ENCODE measurements around the gene ANKS1B. TPM values are rescaled to one million over a fixed set of nuclear protein-coding genes. Genes with fewer than 3 reads are reported as not detected.
A peak's percentile ranks its signal among the peaks of the same experiment; 100 is the strongest.

The ANKS1B gene
- total RNA-seq, 1 experiment from 2014 or later: 5.8 TPM

GRCh38 chr12:98744680-98745079 lies 1240.1 kb downstream of the ANKS1B start (continued):
- TF ChIP-seq, protein P1, sequence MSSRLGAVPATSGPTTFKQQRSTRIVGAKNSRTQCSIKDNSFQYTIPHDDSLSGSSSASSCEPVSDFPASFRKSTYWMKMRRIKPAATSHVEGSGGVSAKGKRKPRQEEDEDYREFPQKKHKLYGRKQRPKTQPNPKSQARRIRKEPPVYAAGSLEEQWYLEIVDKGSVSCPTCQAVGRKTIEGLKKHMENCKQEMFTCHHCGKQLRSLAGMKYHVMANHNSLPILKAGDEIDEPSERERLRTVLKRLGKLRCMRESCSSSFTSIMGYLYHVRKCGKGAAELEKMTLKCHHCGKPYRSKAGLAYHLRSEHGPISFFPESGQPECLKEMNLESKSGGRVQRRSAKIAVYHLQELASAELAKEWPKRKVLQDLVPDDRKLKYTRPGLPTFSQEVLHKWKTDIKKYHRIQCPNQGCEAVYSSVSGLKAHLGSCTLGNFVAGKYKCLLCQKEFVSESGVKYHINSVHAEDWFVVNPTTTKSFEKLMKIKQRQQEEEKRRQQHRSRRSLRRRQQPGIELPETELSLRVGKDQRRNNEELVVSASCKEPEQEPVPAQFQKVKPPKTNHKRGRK (CRISPR knock-in tag; IDR thresholded peaks at IDR 0.05; ENCODE audit: borderline replicate concordance): no peak
- TF ChIP-seq ZNF423 (CRISPR knock-in tag; IDR thresholded peaks at IDR 0.05): no peak

GRCh38 chr12:98743362-98743953 lies 1241.3 kb downstream of the ANKS1B start:
- POLR2A ChIA-PET: no interaction called here
- Mint-ChIP-seq H3K27ac (no peak overlapping the region), H3K4me1 (peaks cover 29% of the 10 kb centered on the region), H3K9me3 (no peaks in the 10 kb centered on the region), H3K4me3 (no peak overlapping the region), H3K27me3 (ENCODE audit: low read depth) (peaks cover 47% of the 10 kb centered on the region), H3K36me3 (no peaks in the 10 kb centered on the region)
- CTCF ChIA-PET: interaction anchor here (0.6 to 1.3 kb wide), 17 partner anchors 9 to 255 kb away, joined by 3 to 9 read pairs (median 3); no protein-coding TSS in a partner anchor
- DNase-seq (ENCODE audit: low spot score): peak; percentile 62
- ATAC-seq: peak; percentile 50
- no peak for TF ChIP-seq ZNF232 (CRISPR knock-in tag; IDR thresholded peaks at IDR 0.05)
- TF ChIP-seq, protein P2, sequence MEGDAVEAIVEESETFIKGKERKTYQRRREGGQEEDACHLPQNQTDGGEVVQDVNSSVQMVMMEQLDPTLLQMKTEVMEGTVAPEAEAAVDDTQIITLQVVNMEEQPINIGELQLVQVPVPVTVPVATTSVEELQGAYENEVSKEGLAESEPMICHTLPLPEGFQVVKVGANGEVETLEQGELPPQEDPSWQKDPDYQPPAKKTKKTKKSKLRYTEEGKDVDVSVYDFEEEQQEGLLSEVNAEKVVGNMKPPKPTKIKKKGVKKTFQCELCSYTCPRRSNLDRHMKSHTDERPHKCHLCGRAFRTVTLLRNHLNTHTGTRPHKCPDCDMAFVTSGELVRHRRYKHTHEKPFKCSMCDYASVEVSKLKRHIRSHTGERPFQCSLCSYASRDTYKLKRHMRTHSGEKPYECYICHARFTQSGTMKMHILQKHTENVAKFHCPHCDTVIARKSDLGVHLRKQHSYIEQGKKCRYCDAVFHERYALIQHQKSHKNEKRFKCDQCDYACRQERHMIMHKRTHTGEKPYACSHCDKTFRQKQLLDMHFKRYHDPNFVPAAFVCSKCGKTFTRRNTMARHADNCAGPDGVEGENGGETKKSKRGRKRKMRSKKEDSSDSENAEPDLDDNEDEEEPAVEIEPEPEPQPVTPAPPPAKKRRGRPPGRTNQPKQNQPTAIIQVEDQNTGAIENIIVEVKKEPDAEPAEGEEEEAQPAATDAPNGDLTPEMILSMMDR (IDR thresholded peaks at IDR 0.05): peak; percentile 47

DNA sequence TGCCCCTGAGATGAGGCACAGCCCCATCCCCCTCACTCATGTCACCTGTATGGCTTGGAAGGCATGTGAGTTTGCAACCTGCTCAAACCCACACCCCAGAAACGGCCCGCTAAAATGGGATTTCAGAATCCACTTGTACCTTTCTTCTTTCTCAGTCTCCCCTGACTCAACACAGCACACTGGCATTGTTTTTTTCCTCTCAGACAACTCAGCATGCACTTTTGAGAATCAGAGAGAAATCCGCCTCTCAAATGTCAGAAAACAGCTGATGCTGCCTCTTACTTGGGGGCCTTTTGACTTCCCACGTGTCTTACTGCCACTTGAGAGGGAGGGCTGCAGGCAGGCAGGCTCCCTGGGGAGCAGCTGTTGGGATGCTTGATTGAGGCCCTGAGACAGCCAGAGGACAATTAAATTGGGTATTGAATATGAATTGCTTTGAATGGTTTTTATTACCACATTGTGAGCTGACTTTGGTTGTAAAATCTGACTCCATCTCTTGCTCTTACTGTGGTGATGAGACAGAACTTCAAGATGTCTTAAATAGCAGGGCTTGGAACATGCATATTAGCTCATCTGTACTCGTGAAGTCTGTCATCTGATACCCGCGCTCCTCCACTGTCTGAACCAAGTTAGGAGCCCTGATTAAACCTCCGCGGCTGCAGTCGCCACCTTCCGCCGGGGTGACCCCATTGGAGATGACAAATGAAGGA lies 1243.0 kb downstream of the ANKS1B start:
- Mint-ChIP-seq H3K36me3 (no peaks in the 10 kb centered on the region), H3K4me1 (peaks cover 29% of the 10 kb centered on the region), H3K27ac (no peak overlapping the region), H3K9me3 (no peaks in the 10 kb centered on the region), H3K27me3 (ENCODE audit: low read depth) (peaks cover 37% of the 10 kb centered on the region), H3K4me3 (no peak overlapping the region)
- ChIA-PET POLR2A (interaction anchor here (0.6 kb wide), 1 partner anchor 1275 kb away, joined by 5 read pairs; no protein-coding TSS in a partner anchor), CTCF (interaction anchor here (0.6 to 1.9 kb wide), 9 partner anchors 8 to 267 kb away, joined by 3 to 15 read pairs (median 3); no protein-coding TSS in a partner anchor)
- DNase-seq (ENCODE audit: low spot score) (no peak), ATAC-seq (peak; percentile 50)
- TF ChIP-seq FOXJ3 (CRISPR knock-in tag; IDR thresholded peaks at IDR 0.05; ENCODE audit: borderline replicate concordance) (no peak), CREM (CRISPR knock-in tag; IDR thresholded peaks at IDR 0.05) (0 out of 2 replicates have a peak, but pooled peaks have one; percentile 38), ZNF138 (CRISPR knock-in tag; conservative IDR thresholded peaks at IDR 0.05) (no peak)
- TF ChIP-seq, protein P3, sequence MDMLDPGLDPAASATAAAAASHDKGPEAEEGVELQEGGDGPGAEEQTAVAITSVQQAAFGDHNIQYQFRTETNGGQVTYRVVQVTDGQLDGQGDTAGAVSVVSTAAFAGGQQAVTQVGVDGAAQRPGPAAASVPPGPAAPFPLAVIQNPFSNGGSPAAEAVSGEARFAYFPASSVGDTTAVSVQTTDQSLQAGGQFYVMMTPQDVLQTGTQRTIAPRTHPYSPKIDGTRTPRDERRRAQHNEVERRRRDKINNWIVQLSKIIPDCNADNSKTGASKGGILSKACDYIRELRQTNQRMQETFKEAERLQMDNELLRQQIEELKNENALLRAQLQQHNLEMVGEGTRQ (CRISPR knock-in tag; IDR thresholded peaks at IDR 0.05): 0 out of 2 replicates have a peak, but pooled peaks have one; percentile 8

- H3K27ac Mint-ChIP-seq: no peak overlapping the region
- no peak for ATAC-seq
- CTCF ChIA-PET: interaction anchor here (0.8 to 1.9 kb wide), 2 partner anchors 9 to 257 kb away, joined by 3 to 15 read pairs; no protein-coding TSS in a partner anchor
Observed at GRCh38 chr12:98741196-98741555, 1243.6 kb downstream of the ANKS1B start.

More at GRCh38 chr12:98741196-98741555, 1243.6 kb downstream of the ANKS1B start:
- POLR2A ChIA-PET: no interaction called here
- no peaks in the 10 kb centered on the region for H3K36me3 Mint-ChIP-seq
- DNase-seq (ENCODE audit: low spot score): no peak
- H3K4me3 Mint-ChIP-seq: no peak overlapping the region
- H3K9me3 Mint-ChIP-seq: no peaks in the 10 kb centered on the region
- peaks cover 32% of the 10 kb centered on the region for H3K27me3 Mint-ChIP-seq (ENCODE audit: low read depth)
- peaks cover 27% of the 10 kb centered on the region for H3K4me1 Mint-ChIP-seq
- TF ChIP-seq OVOL2 (CRISPR knock-in tag; IDR thresholded peaks at IDR 0.05; ENCODE audit: borderline replicate concordance) (no peak), ZNF219 (CRISPR knock-in tag; IDR thresholded peaks at IDR 0.05; ENCODE audit: borderline replicate concordance) (no peak), ATF1 (CRISPR knock-in tag; IDR thresholded peaks at IDR 0.05) (no peak), TEAD1 (CRISPR knock-in tag; IDR thresholded peaks at IDR 0.05) (no peak), JUN (CRISPR knock-in tag; IDR thresholded peaks at IDR 0.05) (no peak), E2F1 (CRISPR knock-in tag; IDR thresholded peaks at IDR 0.05) (no peak), ZNF138 (CRISPR knock-in tag; conservative IDR thresholded peaks at IDR 0.05) (no peak), ZNF396 (CRISPR knock-in tag; IDR thresholded peaks at IDR 0.05; ENCODE audit: borderline replicate concordance) (no peak), USF1 (CRISPR knock-in tag; IDR thresholded peaks at IDR 0.05) (no peak)
- TF ChIP-seq, protein P4, sequence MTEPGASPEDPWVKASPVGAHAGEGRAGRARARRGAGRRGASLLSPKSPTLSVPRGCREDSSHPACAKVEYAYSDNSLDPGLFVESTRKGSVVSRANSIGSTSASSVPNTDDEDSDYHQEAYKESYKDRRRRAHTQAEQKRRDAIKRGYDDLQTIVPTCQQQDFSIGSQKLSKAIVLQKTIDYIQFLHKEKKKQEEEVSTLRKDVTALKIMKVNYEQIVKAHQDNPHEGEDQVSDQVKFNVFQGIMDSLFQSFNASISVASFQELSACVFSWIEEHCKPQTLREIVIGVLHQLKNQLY (CRISPR knock-in tag; IDR thresholded peaks at IDR 0.05): no peak
